ENCODE results near the gene SPDYE6.
A peak's percentile ranks its signal among the peaks of the same experiment; 100 is the strongest.
"Not testable (repeated sequence)": the region's sequence is repeated elsewhere in the genome, so short reads cannot be mapped to it uniquely, and the experiment has no call there.

SPDYE6 gene

GRCh38 chr7:102364394-102364886 is 8.2 kb upstream of the SPDYE6 start:
- peak overlapping the region; percentile 71 for H3K4me3 ChIP-seq (ENCODE audit: low read length)
- H3K27ac ChIP-seq (ENCODE audit: low read length); H3K4me1 ChIP-seq (ENCODE audit: low read length); H4K20me1 ChIP-seq (ENCODE audit: insufficient read depth, low read length); H3K27me3 ChIP-seq (replicated peaks; ENCODE audit: insufficient read depth, low read length); H2AFZ ChIP-seq (ENCODE audit: low read length); DNase-seq; H3K9me3 ChIP-seq (replicated peaks; ENCODE audit: insufficient read depth, low read length); H3F3A ChIP-seq (ENCODE audit: insufficient read depth, low read length); H3K36me3 ChIP-seq (replicated peaks; ENCODE audit: insufficient read depth, low read length); H3K9me2 ChIP-seq (replicated peaks; ENCODE audit: insufficient read depth, low read length): not testable (repeated sequence)
- peak overlapping the region; percentile 80 for H3K9ac ChIP-seq (ENCODE audit: low read length)
- H3K4me2 ChIP-seq (ENCODE audit: low read depth, low read length): 0 out of 2 replicates have a peak overlapping the region, but pooled peaks have one; percentile 21
- H3K79me2 ChIP-seq (ENCODE audit: low read length): peaks cover 32% of the 10 kb centered on the region

GRCh38 chr7:102363549-102364393 is 7.5 kb upstream of the SPDYE6 start:
- peak overlapping the region; percentile 39; the same call in 1 of the 2 replicates for H3K27ac ChIP-seq (ENCODE audit: low read length)
- H3K4me2 ChIP-seq (ENCODE audit: low read depth, low read length): peak overlapping the region; percentile 21; the same call in 1 of the 2 replicates
- not testable (repeated sequence) for H3K36me3 ChIP-seq (replicated peaks; ENCODE audit: insufficient read depth, low read length); H4K20me1 ChIP-seq (ENCODE audit: insufficient read depth, low read length); H3K9me3 ChIP-seq (replicated peaks; ENCODE audit: insufficient read depth, low read length); H3K27me3 ChIP-seq (replicated peaks; ENCODE audit: insufficient read depth, low read length); H3F3A ChIP-seq (ENCODE audit: insufficient read depth, low read length); H3K9me2 ChIP-seq (replicated peaks; ENCODE audit: insufficient read depth, low read length); H3K4me1 ChIP-seq (ENCODE audit: low read length)
- peaks cover 32% of the 10 kb centered on the region for H3K79me2 ChIP-seq (ENCODE audit: low read length)
- peak; percentile 100 for DNase-seq
- peak; percentile 30 for TF ChIP-seq CTCF (IDR thresholded peaks at IDR 0.05; ENCODE audit: low read length)
- H3K4me3 ChIP-seq (ENCODE audit: low read length): peak overlapping the region; percentile 71
- peak overlapping the region; percentile 80 for H3K9ac ChIP-seq (ENCODE audit: low read length)
- 0 out of 2 replicates have a peak overlapping the region, but pooled peaks have one; percentile 39 for H2AFZ ChIP-seq (ENCODE audit: low read length)

- H3K9me2 ChIP-seq (replicated peaks; ENCODE audit: insufficient read depth, low read length); H2AFZ ChIP-seq (ENCODE audit: low read length); H3K36me3 ChIP-seq (replicated peaks; ENCODE audit: insufficient read depth, low read length); H3K9me3 ChIP-seq (replicated peaks; ENCODE audit: insufficient read depth, low read length); H3K4me2 ChIP-seq (ENCODE audit: low read depth, low read length); H3K4me1 ChIP-seq (ENCODE audit: low read length); H3K27ac ChIP-seq (ENCODE audit: low read length); H3K27me3 ChIP-seq (replicated peaks; ENCODE audit: insufficient read depth, low read length); H3K79me2 ChIP-seq (ENCODE audit: low read length); H3K4me3 ChIP-seq (ENCODE audit: low read length); DNase-seq; H3K9ac ChIP-seq (ENCODE audit: low read length); H3F3A ChIP-seq (ENCODE audit: insufficient read depth, low read length); H4K20me1 ChIP-seq (ENCODE audit: insufficient read depth, low read length): not testable (repeated sequence)
These were observed 9.3 kb downstream of the SPDYE6 start for GRCh38 chr7:102346983-102347382.

- not testable (repeated sequence) for H3K4me1 ChIP-seq (ENCODE audit: low read length); H3K27me3 ChIP-seq (replicated peaks; ENCODE audit: insufficient read depth, low read length); H3K36me3 ChIP-seq (replicated peaks; ENCODE audit: insufficient read depth, low read length); H4K20me1 ChIP-seq (ENCODE audit: insufficient read depth, low read length); H2AFZ ChIP-seq (ENCODE audit: low read length); H3K4me3 ChIP-seq (ENCODE audit: low read length); H3K79me2 ChIP-seq (ENCODE audit: low read length); H3K9ac ChIP-seq (ENCODE audit: low read length); H3K9me2 ChIP-seq (replicated peaks; ENCODE audit: insufficient read depth, low read length); H3F3A ChIP-seq (ENCODE audit: insufficient read depth, low read length); H3K9me3 ChIP-seq (replicated peaks; ENCODE audit: insufficient read depth, low read length)
- peak overlapping the region; percentile 21; the same call in 1 of the 2 replicates for H3K4me2 ChIP-seq (ENCODE audit: low read depth, low read length)
- peak overlapping the region; percentile 58; the same call in 1 of the 2 replicates for H3K27ac ChIP-seq (ENCODE audit: low read length)
- DNase-seq: peak; percentile 55
These were observed 15.5 kb downstream of the SPDYE6 start for GRCh38 chr7:102340599-102341368.

GRCh38 chr7:102337420-102337819 is 18.8 kb downstream of the SPDYE6 start:
- H3K36me3 ChIP-seq (replicated peaks; ENCODE audit: insufficient read depth, low read length); H2AFZ ChIP-seq (ENCODE audit: low read length); H3K4me3 ChIP-seq (ENCODE audit: low read length); H3K4me1 ChIP-seq (ENCODE audit: low read length); H4K20me1 ChIP-seq (ENCODE audit: insufficient read depth, low read length); H3F3A ChIP-seq (ENCODE audit: insufficient read depth, low read length); H3K9me3 ChIP-seq (replicated peaks; ENCODE audit: insufficient read depth, low read length); H3K9me2 ChIP-seq (replicated peaks; ENCODE audit: insufficient read depth, low read length); DNase-seq; H3K9ac ChIP-seq (ENCODE audit: low read length); H3K27me3 ChIP-seq (replicated peaks; ENCODE audit: insufficient read depth, low read length); H3K79me2 ChIP-seq (ENCODE audit: low read length); H3K4me2 ChIP-seq (ENCODE audit: low read depth, low read length); H3K27ac ChIP-seq (ENCODE audit: low read length): not testable (repeated sequence)

GRCh38 chr7:102337002-102337401 is 19.2 kb downstream of the SPDYE6 start:
- H3K27me3 ChIP-seq (replicated peaks; ENCODE audit: insufficient read depth, low read length); H3K4me3 ChIP-seq (ENCODE audit: low read length); H3K9ac ChIP-seq (ENCODE audit: low read length); DNase-seq; H3F3A ChIP-seq (ENCODE audit: insufficient read depth, low read length); H3K4me1 ChIP-seq (ENCODE audit: low read length); H3K27ac ChIP-seq (ENCODE audit: low read length); H3K9me3 ChIP-seq (replicated peaks; ENCODE audit: insufficient read depth, low read length); H3K79me2 ChIP-seq (ENCODE audit: low read length); H2AFZ ChIP-seq (ENCODE audit: low read length); H3K4me2 ChIP-seq (ENCODE audit: low read depth, low read length); H3K36me3 ChIP-seq (replicated peaks; ENCODE audit: insufficient read depth, low read length); H3K9me2 ChIP-seq (replicated peaks; ENCODE audit: insufficient read depth, low read length); H4K20me1 ChIP-seq (ENCODE audit: insufficient read depth, low read length): not testable (repeated sequence)

- peak overlapping the region; percentile 59 for H3K27ac ChIP-seq (ENCODE audit: low read length)
- H3K9ac ChIP-seq (ENCODE audit: low read length); H3K4me3 ChIP-seq (ENCODE audit: low read length); H3K4me2 ChIP-seq (ENCODE audit: low read depth, low read length); H3K36me3 ChIP-seq (replicated peaks; ENCODE audit: insufficient read depth, low read length); H3K27me3 ChIP-seq (replicated peaks; ENCODE audit: insufficient read depth, low read length); H3F3A ChIP-seq (ENCODE audit: insufficient read depth, low read length); H2AFZ ChIP-seq (ENCODE audit: low read length); H3K9me2 ChIP-seq (replicated peaks; ENCODE audit: insufficient read depth, low read length); H4K20me1 ChIP-seq (ENCODE audit: insufficient read depth, low read length); H3K79me2 ChIP-seq (ENCODE audit: low read length); DNase-seq; H3K4me1 ChIP-seq (ENCODE audit: low read length); H3K9me3 ChIP-seq (replicated peaks; ENCODE audit: insufficient read depth, low read length): not testable (repeated sequence)
These were observed 20.7 kb downstream of the SPDYE6 start for GRCh38 chr7:102335574-102335973.

Measured in MM.1S (cell line).